NCI-H748 (cell line): ENCODE results near the gene SSTR3.

Experiments
- DNase-seq: peaks from one replicate; lab custom pipeline; 2025; ENCODE audit not compliant: unreplicated experiment; lab: John Stamatoyannopoulos, UW

SSTR3 gene

GRCh38 chr22:37229805-37230672 is 17.8 kb upstream of the SSTR3 start:
- no peak for DNase-seq

GRCh38 chr22:37229012-37229804 is 16.9 kb upstream of the SSTR3 start:
- DNase-seq: no peak

GRCh38 chr22:37228106-37229011 is 16.1 kb upstream of the SSTR3 start:
- DNase-seq: no peak

- DNase-seq: no peak
These were observed 14.2 kb upstream of the SSTR3 start for GRCh38 chr22:37226514-37226913.

- no peak for DNase-seq
These were observed 13.8 kb upstream of the SSTR3 start for GRCh38 chr22:37226087-37226486.

GRCh38 chr22:37225481-37225880 is 13.2 kb upstream of the SSTR3 start:
- peak; percentile 4 for DNase-seq

GRCh38 chr22:37224757-37225420 is 12.6 kb upstream of the SSTR3 start:
- DNase-seq: no peak

GRCh38 chr22:37223965-37224551 is 11.8 kb upstream of the SSTR3 start:
- DNase-seq: no peak

- no peak for DNase-seq
These were observed 10.2 kb upstream of the SSTR3 start for GRCh38 chr22:37222440-37222971.

- DNase-seq: no peak
These were observed 9.4 kb upstream of the SSTR3 start for GRCh38 chr22:37221424-37222333.

- DNase-seq: no peak
These were observed 8.3 kb upstream of the SSTR3 start for GRCh38 chr22:37220543-37220981.

GRCh38 chr22:37219533-37219932 is 7.3 kb upstream of the SSTR3 start:
- DNase-seq: no peak

- DNase-seq: no peak
These were observed 6.6 kb upstream of the SSTR3 start for GRCh38 chr22:37218771-37219411.

- no peak for DNase-seq
These were observed 6.1 kb upstream of the SSTR3 start for GRCh38 chr22:37218399-37218770.

- no peak for DNase-seq
These were observed 3.6 kb upstream of the SSTR3 start for GRCh38 chr22:37215890-37216289.

GRCh38 chr22:37214731-37215030 is 2.4 kb upstream of the SSTR3 start:
- DNase-seq: no peak

- no peak for DNase-seq
These were observed 1.9 kb upstream of the SSTR3 start for GRCh38 chr22:37213941-37214730.
